Inflammatory macrophage treated with lipopolysaccharide for 4 hours (primary cell): Measurements from ENCODE around the gene MITF.

ENCODE experiments used
- DNase-seq: peaks from one replicate; pipeline ENCODE4 v3.0.0-alpha.2; 2020

MITF gene

GRCh38 chr3:69729147-69729919, 9.9 kb upstream of the MITF start:
- DNase-seq, result no peak

DNA sequence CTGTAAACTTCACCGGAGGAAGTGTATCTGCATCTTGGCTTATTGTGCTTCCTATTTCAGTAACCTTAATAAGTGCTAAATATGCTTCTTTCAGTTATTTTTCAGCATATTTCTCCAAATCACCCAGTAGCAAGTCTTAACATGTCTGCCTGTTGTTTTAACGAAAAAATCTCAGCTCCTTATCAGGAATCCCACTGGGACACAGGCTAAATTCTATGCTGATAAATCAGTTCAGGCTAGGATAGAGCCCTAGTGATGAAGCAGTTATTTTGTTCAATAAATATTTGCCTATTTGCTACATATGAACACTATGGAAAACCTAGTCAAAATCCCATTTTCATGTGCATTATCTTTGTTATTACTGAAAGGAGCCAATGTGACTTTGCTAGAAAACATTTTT, 8.2 kb upstream of the MITF start:
- DNase-seq, result no peak

GRCh38 chr3:69735893-69736292, 3.4 kb upstream of the MITF start:
- peak; percentile 46 for DNase-seq

GRCh38 chr3:69737392-69737791, 1.9 kb upstream of the MITF start:
- no peak for DNase-seq

- DNase-seq, result peak; percentile 93
These were observed 949 bp upstream of the MITF start for GRCh38 chr3:69738315-69738714.

DNA sequence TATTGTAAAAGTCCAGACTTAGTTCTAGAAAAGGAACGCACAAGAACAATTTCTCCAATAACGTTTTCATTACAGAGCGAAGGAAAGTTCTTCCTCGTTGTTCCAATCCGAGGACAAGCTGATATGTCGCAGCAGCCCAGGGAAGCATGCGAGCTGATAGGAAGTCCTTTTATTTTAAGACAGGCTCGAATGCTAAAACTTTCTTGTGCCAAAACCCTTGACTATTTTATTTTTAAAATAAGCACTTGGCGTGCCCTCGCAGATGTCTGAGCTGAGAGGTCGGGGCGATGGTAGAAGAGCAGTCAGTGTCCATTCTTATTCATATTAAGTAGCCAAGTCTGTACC, 433 bp upstream of the MITF start:
- no peak for DNase-seq

GRCh38 chr3:69740103-69741021, 1.1 kb downstream of the MITF start:
- peak; percentile 62 for DNase-seq

DNA sequence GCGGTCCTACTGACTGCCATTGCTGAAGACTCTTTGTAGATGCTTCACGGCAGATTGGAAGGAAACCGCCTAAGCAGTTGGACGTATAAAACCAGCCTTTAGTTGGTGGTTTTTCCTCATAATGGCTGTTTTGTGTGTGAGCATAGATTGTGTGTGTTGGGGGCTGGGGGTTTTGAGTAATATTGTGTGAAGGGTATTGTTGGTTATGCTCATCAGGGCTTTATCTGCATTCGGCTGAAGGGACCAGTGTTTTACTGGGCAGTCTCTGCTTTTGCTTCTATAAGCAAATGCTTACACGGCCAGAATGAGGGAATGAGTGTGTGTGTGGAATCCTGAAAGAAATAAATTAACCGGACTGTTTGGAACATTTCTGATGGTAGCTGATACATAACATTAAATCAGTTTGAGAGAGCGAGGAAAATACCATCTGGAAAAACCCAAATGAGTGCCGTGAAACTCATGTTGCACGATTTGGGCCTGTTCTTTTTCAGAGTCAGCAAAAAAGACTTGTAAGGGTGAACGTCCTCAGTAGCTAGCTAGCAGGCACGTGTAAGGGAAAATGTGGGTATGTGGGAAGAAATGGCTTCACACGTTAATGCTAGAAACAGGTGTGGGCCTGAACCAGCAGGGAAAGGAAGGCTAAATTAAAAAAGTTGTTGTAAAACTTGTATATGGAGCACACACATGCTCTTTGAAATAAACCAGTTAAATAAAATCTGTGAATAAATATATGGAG, 1.9 kb downstream of the MITF start:
- DNase-seq, result no peak

DNA sequence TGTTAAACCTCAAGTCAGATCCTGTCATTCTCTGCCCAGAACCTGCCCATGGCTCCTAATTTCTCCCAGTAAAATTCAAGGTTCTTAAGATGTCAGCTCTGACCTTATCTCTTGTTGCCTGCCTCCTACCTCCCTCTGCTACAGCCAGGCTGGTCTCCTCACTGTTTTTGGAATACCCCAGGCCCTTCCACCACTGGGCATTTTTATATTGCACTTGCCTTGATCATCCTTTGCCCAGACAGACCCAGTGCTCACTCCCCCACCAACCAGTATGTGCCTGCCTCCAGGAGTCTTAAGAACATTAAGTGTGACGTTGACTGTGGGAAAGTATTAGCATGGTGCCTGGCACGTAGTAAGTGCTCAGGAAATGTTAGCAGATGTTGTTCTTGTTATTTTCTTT, 3.1 kb downstream of the MITF start:
- no peak for DNase-seq

GRCh38 chr3:69743975-69744906, 5.0 kb downstream of the MITF start:
- DNase-seq, result peak; percentile 61

DNA sequence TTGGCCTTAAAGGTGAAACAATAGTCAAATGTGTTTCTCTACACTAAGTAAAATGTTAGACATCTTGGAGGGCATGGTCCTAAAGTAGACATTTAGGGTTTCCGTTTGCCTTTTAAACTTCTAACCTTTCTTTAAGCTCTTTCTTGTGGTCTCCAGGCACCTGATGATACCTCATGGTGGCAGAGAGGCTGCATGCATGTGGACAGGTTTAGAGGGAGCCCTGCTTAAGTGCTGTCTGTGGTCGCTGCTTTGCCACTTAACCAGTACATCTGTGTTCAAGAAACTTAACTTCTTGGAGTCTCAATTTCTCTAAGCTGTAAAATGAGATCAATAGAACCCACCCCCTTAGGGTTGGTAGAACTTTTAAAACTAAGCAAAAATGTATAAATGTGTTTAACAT, 6.2 kb downstream of the MITF start:
- DNase-seq, result no peak

GRCh38 chr3:69746119-69746518, 6.9 kb downstream of the MITF start:
- DNase-seq, result no peak

- DNase-seq, result peak; percentile 95
These were observed 8.4 kb downstream of the MITF start for GRCh38 chr3:69747511-69748258.

DNA sequence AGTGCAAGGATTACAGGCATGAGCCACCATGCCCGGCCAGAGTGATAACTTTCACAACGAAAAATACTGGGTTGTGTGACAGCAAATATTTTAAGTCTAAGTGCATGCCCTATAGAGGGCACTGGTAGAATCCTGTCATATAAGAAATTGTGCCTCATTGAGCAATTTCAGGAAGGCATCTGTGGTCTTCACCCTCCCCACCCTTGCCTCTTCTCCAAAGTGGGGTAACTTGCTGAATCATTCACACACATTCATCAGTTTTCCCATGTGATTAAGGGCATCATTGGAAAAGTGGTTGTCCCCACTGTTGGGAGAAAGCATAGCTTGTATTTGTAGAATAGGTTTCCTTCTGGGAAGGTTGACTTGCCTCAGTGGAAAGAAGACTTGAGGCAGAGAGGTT, 9.2 kb downstream of the MITF start:
- DNase-seq, result peak; percentile 83

- DNase-seq, result no peak
These were observed 10.2 kb downstream of the MITF start for GRCh38 chr3:69749461-69749860.

DNA sequence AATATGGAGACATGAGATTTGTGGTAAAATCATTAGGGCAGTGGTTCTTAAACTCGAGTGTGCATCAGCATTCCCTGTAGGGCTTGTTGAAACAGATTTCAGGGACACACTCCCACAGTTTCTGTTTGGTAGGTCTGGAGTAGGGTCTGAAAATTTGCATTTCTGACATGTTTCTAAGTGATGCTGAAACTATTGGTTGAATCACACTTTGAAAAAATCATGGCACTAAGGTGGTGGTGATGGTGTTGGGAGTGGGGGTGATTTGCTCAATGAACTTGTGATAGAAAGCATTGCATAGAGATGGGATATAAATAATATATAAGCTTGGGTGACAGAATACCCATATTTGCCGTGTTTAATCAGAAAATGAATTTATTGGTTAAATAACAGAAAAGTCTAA, 11.3 kb downstream of the MITF start:
- peak; percentile 40 for DNase-seq

- peak; percentile 63 for DNase-seq
These were observed 11.8 kb downstream of the MITF start for GRCh38 chr3:69751074-69751476.

GRCh38 chr3:69752241-69752640, 13.0 kb downstream of the MITF start:
- peak; percentile 69 for DNase-seq

GRCh38 chr3:69753179-69753775, 14.0 kb downstream of the MITF start:
- DNase-seq, result no peak

DNA sequence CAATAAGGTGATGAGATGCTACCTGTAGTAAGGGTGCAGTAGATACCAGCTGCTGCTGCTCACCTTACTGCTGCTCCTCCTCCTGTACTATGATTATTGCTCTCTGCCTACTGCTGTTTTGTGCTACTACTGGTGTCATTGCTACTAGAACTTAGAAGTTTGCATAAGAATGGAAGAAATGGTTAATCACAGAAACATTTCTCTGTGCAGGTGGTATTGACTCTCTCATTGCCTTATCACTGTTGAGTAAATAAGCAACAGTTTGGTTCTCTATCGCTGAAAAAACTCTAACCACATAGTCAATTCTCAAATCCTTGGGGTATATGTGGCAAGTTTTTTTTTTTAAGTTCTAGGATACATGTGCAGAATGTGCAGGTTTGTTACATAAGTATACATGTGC, 16.5 kb downstream of the MITF start:
- no peak for DNase-seq
